ENCODE results near the gene RAB39A.

GRCh38 chr11:107963091-107963490, 34.8 kb downstream of the RAB39A start:
- TF ChIP-seq REST (IDR thresholded peaks at IDR 0.05; ENCODE audit: low read depth) (no peak), YY1 (IDR thresholded peaks at IDR 0.05; ENCODE audit: low read depth) (no peak), CEBPB (IDR thresholded peaks at IDR 0.05) (no peak), RAD21 (IDR thresholded peaks at IDR 0.05; ENCODE audit: low read depth) (no peak), FOXM1 (IDR thresholded peaks at IDR 0.05; ENCODE audit: borderline replicate concordance, low read depth) (no peak), EP300 (IDR thresholded peaks at IDR 0.05; ENCODE audit: borderline replicate concordance) (no peak), NFIC (IDR thresholded peaks at IDR 0.05) (no peak), CREB1 (IDR thresholded peaks at IDR 0.05; ENCODE audit: low read depth) (no peak), MAX (IDR thresholded peaks at IDR 0.05) (no peak)

Measured in Ishikawa (cell line).